Cardiac muscle cell (in vitro differentiated cells and primary cell): ENCODE data around the gene COMMD1. TPM values are rescaled to one million over a fixed set of nuclear protein-coding genes. Genes with fewer than 3 reads are reported as not detected.
A peak's percentile ranks its signal among the peaks of the same experiment; 100 is the strongest.

ENCODE experiments used
- DNase-seq, 2 donors: peaks; one replicate each; pipeline versions ENCODE4 v3.0.0 to v3.0.0-alpha.2; 2010 to 2017; ENCODE audit warnings: low read depth in 1 of 2, low spot score in 1 of 2
- H3K27ac ChIP-seq: fragments of 200-600 bp; sonication (generic); 2 replicates; pipeline ENCODE4 v1.5.1; 2016
- H3K27me3 ChIP-seq: fragments of 200-600 bp; sonication (generic); 2 replicates; pipeline ENCODE4 v1.6.0; 2016; ENCODE audit warnings: control low read depth
- H3K36me3 ChIP-seq: fragments of 200-600 bp; sonication (generic); 2 replicates; pipeline ENCODE4 v1.5.1; 2016; ENCODE audit warnings: control low read depth
- H3K4me1 ChIP-seq: fragments of 200-600 bp; sonication (generic); 2 replicates; pipeline ENCODE4 v1.8.1; 2017; ENCODE audit warnings: low read depth, mild to moderate bottlenecking, mixed run types
- H3K4me3 ChIP-seq: fragments of 200-600 bp; sonication (generic); 2 replicates; pipeline ENCODE4 v1.5.1; 2016; ENCODE audit warnings: mild to moderate bottlenecking
- H3K9me3 ChIP-seq: fragments of 200-600 bp; sonication (generic); 2 replicates; pipeline ENCODE4 v1.5.1; 2017; ENCODE audit warnings: low read depth, mild to moderate bottlenecking, control low read depth
- polyA plus RNA-seq: library from polyadenylated mRNA; unstranded; fragments of >200 nt; fragmentation: Nextera tagmentation; extraction: Ambion mirVana; gene quantifications from 2 replicates; pipeline ENCODE4 v1.2.1, GENCODE V29; 2016
- total RNA-seq: library from RNA; depleted of rRNA; stranded (reverse); fragments of >200 nt; gene quantifications from 2 replicates; pipeline ENCODE4 v1.2.3, GENCODE V29; 2016
- TF ChIP-seq, protein P1 (sequence below): IDR thresholded peaks from 2 replicates; pipeline ENCODE4 v1.5.1; 2012; ENCODE audit warnings: low read depth, mild to moderate bottlenecking, low read length

COMMD1 gene
- total and polyA plus RNA-seq, 2 experiments from 2014 or later = 36.1 to 94.0 TPM

DNA sequence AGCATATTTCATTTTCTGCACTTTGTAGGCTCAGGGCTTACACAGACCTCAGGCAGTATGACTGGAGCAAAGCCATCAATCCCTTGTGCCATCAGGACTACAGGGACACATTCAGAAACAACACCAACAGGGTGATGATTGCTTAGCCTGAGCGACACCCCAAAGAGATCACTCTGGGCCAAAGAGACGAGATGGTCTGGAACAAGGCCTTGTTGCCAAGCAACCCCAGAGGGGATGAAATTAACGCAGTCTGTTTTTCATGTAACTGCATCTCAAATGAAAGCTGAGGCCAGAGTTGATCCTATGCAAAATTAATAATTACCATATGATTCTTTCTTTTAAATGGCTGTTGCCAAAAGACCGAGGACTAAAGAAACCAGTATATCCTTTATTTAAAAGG is 270.3 kb downstream of the COMMD1 start:
- Histone ChIP-seq H3K27me3 (no peaks in the 10 kb centered on the region), H3K27ac (no peak overlapping the region), H3K9me3 (no peaks in the 10 kb centered on the region), H3K4me1 (peaks cover 15% of the 10 kb centered on the region), H3K36me3 (no peaks in the 10 kb centered on the region), H3K4me3 (no peak overlapping the region)
- peak in 1 of 2 donors; percentile 16 for DNase-seq
- TF ChIP-seq, protein P1, sequence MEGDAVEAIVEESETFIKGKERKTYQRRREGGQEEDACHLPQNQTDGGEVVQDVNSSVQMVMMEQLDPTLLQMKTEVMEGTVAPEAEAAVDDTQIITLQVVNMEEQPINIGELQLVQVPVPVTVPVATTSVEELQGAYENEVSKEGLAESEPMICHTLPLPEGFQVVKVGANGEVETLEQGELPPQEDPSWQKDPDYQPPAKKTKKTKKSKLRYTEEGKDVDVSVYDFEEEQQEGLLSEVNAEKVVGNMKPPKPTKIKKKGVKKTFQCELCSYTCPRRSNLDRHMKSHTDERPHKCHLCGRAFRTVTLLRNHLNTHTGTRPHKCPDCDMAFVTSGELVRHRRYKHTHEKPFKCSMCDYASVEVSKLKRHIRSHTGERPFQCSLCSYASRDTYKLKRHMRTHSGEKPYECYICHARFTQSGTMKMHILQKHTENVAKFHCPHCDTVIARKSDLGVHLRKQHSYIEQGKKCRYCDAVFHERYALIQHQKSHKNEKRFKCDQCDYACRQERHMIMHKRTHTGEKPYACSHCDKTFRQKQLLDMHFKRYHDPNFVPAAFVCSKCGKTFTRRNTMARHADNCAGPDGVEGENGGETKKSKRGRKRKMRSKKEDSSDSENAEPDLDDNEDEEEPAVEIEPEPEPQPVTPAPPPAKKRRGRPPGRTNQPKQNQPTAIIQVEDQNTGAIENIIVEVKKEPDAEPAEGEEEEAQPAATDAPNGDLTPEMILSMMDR = no peak

DNA sequence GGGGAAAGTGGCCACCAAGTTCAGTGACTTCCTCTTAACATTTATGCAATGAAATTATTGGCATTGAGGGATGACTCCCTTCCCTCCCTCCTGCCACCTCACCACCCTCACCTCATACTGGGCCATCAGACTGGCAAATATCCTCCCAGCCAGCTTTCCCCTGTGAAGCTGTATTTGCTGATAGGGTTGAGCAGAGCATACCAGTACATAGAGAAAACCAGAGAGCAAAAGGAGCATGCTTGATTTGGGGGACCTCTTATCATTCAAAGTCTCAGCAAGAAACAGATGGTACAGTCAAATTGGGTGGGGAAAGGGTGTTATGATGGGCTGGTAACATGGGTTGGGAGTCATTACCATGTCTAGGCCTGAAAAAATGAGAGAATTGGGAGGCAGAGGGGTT is 271.3 kb downstream of the COMMD1 start:
- DNase-seq = no peak
- Histone ChIP-seq H3K27ac (no peak overlapping the region), H3K36me3 (no peaks in the 10 kb centered on the region), H3K9me3 (no peaks in the 10 kb centered on the region), H3K27me3 (no peaks in the 10 kb centered on the region), H3K4me3 (no peak overlapping the region), H3K4me1 (peaks cover 15% of the 10 kb centered on the region)
- TF ChIP-seq, protein P1 = no peak

DNA sequence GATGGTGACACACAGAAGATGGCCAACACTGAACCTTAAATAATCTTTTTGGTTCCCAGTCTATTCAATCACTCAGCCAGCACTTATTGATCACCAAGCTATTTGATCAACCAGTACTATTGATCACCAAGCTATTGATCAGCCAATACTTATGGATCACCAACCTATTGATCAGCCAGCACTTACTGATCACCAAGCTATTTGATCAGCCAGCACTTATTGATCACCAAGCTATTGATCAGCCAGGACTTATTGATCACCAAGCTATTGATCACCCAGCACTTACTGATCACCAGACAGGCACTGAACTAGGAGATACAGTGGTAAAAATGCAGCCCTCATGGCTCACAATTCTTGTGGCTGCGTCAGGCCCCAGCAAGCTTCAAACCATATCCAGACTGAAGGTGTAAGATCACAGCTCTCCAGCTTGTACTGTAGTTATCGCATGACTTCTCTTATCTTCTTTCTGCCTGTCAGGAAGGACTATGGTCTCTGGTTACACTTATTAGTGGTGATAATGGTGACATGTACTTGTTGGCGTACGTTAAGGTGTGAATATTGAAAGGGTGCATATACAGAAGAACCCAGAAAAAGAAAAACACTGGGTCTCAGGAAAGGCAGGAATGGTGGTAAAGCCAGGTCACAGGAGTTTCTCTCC is 272.0 kb downstream of the COMMD1 start:
- no peaks in the 10 kb centered on the region for H3K27me3 ChIP-seq

DNA sequence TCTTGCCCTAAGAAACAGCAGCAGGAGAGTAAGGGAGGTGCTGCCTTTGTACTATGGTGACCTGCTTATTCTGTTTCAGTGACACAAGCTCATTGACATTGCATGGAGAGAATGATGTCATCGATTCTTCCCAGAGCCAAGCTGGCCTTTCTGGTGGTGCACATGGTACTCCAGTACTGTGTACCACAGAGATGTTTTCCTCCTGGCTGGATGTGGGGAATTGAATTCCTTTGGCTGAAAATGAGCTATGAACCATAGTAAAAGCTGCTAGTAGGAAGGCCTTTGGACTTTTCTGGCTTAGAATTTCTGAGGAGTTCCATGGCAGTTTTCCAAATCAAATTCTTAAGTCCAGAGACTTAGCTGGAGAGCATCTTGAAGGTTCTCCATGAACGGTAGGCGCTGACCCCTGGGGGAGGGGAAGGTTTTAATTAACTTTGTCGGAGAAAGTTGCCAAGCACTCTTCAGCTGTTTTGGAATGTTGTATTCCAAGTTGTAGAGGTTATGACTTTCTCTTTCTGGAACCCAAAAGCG is 273.3 kb downstream of the COMMD1 start:
- DNase-seq = peak in 1 of 2 donors; percentile 32
- H3K4me3 ChIP-seq = no peak overlapping the region
- no peaks in the 10 kb centered on the region for H3K36me3 ChIP-seq
- H3K4me1 ChIP-seq = peaks cover 15% of the 10 kb centered on the region
- TF ChIP-seq, protein P1 = no peak
- H3K27ac ChIP-seq = no peak overlapping the region
- no peaks in the 10 kb centered on the region for H3K27me3 ChIP-seq
- H3K9me3 ChIP-seq = no peaks in the 10 kb centered on the region

More for the DNA sequence above, 272.0 kb downstream of the COMMD1 start:
- Histone ChIP-seq H3K4me1 (peaks cover 15% of the 10 kb centered on the region), H3K27ac (no peak overlapping the region), H3K36me3 (no peaks in the 10 kb centered on the region), H3K9me3 (no peaks in the 10 kb centered on the region), H3K4me3 (no peak overlapping the region)
- DNase-seq = peak in 1 of 2 donors; percentile 43
- TF ChIP-seq, protein P1 = no peak

DNA sequence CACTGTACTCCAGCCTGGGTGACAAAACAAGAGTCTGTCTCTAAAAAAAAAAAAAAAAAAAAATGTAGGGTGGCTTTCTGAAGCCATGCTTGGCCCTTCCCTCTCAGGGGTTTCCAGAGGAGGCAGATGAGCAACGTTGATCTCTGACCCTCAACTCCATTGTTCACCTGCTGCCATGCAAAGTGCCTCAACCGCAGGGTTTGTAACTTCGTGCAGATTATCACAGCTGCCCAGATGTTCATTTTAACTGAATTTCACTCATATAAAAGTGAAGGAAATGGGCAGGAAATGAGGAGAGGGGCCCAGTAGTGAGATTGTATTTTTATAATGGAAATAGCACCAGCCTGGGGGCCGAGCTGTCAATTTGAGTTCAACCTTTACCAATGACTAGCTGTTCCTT is 275.5 kb downstream of the COMMD1 start:
- Histone ChIP-seq H3K4me1 (peaks cover 12% of the 10 kb centered on the region), H3K27ac (no peak overlapping the region), H3K4me3 (no peak overlapping the region), H3K27me3 (no peaks in the 10 kb centered on the region), H3K36me3 (no peaks in the 10 kb centered on the region), H3K9me3 (no peaks in the 10 kb centered on the region)
- TF ChIP-seq, protein P1 = no peak
- DNase-seq = no peak
